ENCODE data around the gene KIAA1549.

DNA sequence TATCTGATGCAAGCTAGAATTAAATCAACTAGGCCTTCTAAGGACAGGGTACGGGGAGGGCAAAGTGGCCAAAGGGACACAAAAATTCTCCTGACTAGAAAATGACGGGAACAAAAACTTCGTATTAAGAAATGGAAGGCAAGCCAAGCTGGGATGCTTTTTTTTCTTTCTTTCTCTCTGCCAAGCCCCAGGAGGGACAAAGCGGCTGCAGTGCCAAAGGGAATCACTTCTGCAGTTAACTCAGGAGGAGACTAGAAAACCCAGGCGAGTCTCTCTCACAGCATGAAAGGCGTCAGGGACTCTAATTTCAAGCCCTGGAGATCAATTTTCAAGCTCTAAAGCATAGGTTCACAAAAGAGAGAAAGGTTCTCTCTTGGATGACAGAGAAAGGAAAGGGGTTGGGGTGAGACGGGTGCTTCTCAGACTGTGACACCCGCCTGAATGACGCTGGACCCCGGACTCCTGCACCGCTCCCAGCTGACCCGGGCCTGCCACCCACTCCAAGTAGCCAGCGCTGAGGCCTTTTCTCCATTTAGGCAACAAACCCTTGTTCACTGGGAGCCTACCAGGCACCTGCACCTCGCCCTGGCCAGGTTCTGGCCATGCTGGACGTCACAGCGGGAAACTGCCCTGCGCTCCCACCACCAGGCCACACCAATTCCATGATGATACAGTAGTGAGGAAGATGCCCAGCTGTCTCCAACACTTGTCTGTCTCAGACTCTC is 56.5 kb downstream of the KIAA1549 start:
- TF ChIP-seq, protein P1, sequence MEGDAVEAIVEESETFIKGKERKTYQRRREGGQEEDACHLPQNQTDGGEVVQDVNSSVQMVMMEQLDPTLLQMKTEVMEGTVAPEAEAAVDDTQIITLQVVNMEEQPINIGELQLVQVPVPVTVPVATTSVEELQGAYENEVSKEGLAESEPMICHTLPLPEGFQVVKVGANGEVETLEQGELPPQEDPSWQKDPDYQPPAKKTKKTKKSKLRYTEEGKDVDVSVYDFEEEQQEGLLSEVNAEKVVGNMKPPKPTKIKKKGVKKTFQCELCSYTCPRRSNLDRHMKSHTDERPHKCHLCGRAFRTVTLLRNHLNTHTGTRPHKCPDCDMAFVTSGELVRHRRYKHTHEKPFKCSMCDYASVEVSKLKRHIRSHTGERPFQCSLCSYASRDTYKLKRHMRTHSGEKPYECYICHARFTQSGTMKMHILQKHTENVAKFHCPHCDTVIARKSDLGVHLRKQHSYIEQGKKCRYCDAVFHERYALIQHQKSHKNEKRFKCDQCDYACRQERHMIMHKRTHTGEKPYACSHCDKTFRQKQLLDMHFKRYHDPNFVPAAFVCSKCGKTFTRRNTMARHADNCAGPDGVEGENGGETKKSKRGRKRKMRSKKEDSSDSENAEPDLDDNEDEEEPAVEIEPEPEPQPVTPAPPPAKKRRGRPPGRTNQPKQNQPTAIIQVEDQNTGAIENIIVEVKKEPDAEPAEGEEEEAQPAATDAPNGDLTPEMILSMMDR (conservative IDR thresholded peaks at IDR 0.05 in 1 of 2, IDR thresholded peaks at IDR 0.05 in 1 of 2; ENCODE audit: extremely low read depth in 1 of 2, insufficient read depth in 1 of 2, low read depth in 1 of 2, low read length in 2 of 2) = no peak
- TF ChIP-seq EZH2 (IDR thresholded peaks at IDR 0.05; ENCODE audit: borderline replicate concordance, low read length) = no peak
